EL (cell line): ENCODE results near the gene ADIPOQ.
"Not testable (repeated sequence)": the region's sequence is repeated elsewhere in the genome, so short reads cannot be mapped to it uniquely, and the experiment has no call there.

Experiments
- DNase-seq: peaks from one replicate; pipeline ENCODE4 v3.0.0-alpha.2; 2016

ADIPOQ gene

DNA sequence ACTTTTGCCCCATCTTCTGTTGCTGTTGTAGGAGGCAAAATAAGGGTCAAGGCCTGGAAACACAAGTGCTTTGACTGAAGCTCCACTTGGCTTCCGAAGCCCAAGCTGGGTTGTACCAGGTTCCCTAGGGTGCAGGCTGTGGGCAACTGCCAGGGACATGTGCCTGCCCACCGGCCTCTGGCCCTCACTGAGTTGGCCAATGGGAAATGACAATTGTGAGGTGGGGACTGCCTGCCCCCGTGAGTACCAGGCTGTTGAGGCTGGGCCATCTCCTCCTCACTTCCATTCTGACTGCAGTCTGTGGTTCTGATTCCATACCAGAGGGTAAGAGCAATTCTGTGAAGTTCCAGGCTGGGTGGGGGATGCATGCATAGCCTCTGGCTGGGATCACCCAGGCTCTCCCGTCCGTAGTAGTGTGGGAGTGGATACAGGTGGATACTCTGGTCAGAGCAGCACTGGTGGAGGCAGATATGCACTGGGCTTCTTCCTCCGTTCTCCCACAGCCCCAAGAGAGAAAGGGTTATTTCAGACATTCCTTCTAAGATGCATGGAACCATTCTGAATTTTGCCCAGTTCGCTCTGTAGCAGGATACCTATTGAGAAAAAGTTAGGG lies at the start of gene ADIPOQ:
ADIPOQ (plus strand) TSS at position 285 of the 613 bp plus-strand sequence. CDS start 10,349 bp downstream, outside the sequence.
- no peak for DNase-seq

DNA sequence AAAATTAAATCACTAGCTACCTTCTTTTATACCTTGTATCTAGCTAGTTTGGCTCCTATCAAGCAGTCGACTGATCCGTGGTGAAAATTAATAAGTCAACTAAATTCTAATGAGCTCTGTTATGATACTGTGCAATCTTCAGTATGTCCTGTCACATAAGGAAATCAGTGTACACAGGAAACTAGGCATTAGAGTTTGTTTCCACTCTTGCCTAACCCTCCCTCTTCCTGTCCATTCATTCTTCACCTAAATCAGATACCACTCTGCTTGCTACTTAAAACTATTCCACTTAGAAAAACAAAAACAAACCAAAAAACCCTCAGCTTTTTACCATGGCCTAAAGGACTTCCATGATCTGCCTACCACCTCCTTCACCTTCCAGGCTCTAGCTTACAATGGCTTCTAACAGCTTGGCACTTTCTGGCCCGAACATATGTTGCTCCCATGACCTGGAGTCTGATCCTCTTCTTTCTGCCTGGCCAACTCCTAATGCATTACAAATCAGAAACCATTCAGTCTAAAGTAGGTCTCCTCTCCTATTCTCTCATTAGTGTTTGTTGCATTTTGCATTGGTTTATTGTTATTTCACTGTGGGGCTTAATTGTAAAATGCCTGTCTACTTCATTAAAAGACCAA lies 44.2 kb upstream of the ADIPOQ start:
- no peak for DNase-seq

DNA sequence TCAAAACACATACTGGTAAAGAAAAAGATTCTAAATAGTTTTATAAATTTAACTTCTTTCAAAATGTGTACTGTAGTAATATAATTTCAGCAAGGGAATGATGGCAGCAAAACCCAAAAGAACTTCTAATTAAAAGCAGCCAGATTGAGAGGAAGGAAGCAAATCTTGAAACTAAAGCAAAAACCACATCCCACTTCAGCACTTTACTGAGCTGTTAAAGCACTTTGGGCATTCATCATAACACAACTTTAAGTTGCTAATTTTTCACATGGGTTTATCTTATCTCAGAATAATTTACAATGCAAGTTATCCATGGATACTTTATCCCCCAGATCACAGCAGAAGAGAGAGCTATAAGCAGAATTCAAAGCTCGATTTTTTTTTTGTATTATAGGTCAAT lies 42.2 kb upstream of the ADIPOQ start:
- DNase-seq = no peak

DNA sequence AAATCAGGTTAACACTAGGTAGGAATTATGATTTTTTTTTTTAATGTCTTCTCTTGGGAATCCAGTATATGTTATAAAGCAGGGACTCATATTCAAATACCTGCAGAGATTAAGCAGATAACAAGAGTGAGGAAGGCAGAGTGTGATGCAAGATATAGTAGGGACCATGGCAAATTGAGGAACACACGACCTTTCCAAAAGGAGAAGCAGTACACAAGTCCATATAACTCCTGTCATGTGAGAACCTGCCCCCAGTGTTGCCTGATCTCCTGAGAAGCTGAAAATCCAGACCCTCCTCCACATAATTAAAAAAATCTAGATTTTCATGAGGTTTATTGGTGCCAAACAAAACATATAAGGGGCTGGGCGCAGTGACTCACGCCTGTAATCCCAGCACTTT lies 39.8 kb upstream of the ADIPOQ start:
- DNase-seq = no peak

DNA sequence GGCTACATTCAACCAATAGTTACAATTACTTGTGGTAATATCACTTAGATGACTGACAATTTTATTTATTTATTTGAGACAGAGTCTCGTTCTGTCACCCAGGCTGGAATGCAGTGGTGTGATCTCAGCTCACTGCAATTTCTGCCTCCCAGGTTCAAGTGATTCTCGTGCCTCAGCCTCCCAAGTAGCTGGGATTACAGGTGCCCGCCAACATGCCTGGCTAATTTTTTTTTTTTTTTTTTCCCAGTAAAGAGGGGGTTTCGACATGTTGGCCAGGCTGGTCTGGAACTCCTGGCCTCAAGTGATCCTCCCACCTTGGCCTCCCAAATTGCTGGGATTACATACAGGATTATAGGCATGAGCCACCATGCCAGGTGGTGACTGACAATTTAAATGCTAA lies 39.1 kb upstream of the ADIPOQ start:
- not testable (repeated sequence) for DNase-seq

DNA sequence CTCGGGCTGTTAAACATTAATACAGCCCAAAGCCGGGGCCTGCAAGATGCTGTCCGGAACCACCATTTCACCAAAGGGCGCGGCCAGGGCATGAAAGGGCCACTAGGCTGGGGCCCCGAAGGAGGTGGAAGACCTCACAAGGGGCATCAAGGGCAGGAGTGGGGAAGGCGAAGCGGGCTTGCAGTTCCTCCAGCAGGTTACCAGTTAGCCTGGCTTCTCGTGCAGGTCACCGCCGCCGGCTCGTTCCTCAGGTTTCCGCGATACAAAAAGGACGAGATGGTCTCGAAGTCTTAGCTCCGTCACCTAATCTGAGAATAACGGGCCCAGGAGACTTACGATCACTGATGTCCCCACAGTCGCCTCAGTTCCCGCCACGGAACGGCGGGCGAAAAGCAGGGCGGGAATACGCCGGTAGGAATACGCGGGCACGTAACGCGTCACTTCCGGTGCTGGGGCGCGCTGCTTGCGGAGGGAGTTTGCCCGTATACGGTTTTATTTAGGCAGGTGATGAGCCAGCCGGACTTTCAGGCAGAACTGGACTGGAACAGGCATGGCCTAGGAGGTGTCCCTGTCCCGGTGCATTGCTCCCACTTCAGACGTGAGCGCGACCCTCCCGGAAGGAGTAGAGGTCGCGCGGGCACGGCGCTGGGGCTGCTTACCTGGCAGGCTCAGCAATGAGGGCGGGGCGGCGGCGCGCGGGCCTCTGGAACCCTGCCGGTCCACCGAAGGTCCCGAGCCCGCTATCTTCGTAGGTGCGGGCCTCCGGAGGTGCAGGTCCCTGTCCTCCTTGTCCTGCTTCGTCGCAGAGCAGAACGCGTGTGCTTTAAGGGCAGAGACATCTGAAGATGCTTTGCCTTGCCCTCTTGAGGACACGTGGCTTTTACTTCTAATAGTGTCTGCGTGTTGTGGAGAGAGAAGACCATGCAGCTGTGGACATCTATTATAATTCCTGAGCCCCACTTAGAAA lies 36.1 kb upstream of the ADIPOQ start, which contains the start of gene RFC4:
RFC4 (minus strand) TSS at position 394 of the 967 bp plus-strand sequence. CDS start 1,769 bp downstream, outside the sequence.
- DNase-seq = peak; percentile 76

DNA sequence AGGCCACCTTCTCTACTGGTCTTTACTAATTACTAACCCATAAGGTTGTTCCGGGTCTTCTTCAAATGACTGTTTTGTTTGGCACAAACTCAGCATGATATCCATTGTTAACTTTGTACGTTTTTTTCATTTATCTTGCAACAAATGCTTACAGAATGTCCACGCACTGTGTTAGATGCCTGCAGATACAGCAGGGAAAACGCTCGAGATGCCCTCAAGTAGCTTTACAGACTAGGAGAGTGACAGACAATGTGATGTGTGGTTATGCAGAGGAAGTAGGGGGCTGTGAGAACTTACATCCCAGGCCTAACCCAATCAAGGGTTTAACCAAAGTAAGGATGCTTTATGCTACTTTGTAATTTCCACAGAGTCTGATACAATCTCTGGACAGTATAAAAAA lies 35.3 kb upstream of the ADIPOQ start:
- no peak for DNase-seq

DNA sequence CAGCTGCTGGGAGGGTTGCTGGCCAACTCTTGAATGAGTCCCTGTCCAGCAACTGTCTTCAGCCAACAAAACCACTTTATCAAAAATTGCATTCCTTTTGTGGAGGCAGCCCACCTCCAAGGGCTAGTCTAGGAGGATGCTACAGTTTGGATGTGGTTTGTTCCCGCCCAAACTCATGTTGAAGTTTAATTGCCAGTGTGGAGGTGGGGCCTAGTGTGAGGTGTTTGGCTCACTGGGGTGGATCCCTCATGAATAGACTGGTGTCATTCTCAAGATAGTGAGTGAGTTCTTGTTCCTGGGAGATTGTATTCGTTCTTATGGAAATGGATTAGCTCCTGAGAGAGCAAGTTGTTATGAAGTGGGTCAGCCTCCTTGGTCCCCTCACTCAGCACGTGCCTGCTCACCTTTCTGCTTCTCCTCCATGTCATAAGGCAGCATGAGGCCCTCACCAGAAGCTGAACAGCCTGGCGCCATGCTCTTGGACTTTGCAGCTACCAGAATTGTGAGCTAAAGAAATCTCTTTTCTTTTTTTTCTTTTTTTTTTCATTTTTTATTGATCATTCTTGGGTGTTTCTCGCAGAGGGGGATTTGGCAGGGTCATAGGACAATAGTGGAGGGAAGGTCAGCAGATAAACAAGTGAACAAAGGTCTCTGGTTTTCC lies 32.0 kb upstream of the ADIPOQ start:
- no peak for DNase-seq

DNA sequence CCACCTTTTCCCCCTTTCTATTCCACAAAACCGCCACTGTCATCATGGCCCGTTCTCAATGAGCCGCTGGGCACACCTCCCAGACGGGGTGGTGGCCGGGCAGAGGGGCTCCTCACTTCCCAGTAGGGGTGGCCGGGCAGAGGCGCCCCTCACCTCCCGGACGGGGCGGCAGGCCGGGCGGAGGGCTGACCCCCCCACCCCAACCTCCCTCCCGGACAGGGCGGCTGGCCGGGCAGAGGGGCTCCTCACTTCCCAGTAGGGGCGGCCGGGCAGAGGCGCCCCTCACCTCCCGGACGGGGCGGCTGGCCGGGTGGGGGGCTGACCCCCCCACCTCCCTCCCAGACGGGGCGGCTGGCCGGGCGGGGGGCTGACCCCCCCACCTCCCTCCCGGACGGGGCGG lies 31.2 kb upstream of the ADIPOQ start:
- DNase-seq = not testable (repeated sequence)

DNA sequence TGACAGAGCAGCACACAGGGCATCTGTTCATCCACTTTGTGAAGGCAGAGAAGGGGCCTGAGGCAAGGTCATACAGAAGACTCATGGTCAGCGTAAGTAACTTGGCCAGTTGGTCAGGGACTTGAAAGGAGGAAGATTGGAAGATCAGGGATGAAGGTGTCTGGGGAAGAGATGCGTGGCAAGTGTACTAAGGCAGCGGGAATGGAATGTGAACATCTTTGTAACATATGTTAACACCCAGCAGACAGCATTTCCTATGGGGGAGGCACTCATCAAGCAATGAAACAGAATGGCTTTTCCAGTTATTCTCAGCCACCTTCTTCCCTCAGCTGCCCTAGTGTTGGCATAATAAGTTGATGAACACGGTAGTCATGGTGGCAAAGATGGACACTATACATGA lies 28.4 kb upstream of the ADIPOQ start:
- DNase-seq = peak; percentile 40

DNA sequence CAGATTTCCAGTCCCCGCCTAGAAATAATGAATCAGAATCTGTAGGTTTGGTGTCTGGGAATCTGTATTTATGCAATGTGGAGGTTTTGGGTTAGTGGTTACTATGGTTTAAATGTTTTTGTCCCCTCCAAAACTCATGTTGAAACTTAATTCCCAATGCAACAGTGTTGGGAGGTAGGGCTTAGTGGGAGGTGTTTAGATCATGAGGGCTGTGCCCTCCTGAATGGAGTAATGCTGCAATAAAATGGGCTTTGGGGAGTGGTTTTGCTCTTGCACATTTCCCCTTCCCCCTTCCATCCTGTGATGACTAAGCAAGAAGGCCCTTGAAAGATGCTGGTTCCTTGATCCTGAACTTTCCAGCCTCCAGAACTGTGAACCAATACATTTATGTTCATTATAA lies 27.1 kb upstream of the ADIPOQ start:
- DNase-seq = peak; percentile 88

DNA sequence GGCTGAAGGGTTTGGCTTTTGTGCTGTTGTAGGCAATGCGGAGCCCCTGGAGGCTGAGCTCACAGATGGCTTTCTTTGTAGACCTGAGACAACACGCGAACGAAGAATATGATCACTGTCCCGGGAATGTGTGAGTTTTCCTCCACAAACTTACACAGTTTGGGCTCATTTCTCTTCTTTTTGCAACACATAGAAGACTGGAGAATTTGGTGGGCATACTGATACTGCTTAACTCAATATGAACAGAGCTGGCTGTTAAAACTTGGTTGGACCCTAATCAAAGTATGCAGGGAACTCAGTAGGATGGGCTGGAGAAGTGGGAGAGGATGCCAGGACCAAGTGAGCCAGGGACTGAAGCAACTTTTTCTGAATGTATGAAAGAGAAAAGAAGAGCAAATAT lies 24.0 kb upstream of the ADIPOQ start:
- DNase-seq = no peak

DNA sequence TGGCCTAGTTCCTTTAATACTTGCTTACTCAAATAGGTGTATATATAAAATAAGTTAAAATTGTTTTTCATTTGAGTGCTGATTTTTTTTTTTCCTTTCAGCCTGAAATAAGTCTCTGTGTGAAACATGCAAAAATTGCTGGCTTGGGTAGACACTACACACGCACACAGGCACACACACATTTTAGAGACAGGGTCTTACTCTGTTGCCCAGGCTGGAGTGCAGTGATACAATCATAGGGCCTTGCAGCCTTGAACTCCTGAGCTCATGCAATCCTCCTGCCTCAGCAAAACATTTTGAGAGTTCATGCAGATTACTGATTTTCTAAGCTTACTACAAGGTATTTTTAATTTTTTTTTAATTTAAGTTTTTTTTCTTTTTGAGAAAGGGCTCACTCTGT lies 23.6 kb upstream of the ADIPOQ start:
- DNase-seq = no peak

DNA sequence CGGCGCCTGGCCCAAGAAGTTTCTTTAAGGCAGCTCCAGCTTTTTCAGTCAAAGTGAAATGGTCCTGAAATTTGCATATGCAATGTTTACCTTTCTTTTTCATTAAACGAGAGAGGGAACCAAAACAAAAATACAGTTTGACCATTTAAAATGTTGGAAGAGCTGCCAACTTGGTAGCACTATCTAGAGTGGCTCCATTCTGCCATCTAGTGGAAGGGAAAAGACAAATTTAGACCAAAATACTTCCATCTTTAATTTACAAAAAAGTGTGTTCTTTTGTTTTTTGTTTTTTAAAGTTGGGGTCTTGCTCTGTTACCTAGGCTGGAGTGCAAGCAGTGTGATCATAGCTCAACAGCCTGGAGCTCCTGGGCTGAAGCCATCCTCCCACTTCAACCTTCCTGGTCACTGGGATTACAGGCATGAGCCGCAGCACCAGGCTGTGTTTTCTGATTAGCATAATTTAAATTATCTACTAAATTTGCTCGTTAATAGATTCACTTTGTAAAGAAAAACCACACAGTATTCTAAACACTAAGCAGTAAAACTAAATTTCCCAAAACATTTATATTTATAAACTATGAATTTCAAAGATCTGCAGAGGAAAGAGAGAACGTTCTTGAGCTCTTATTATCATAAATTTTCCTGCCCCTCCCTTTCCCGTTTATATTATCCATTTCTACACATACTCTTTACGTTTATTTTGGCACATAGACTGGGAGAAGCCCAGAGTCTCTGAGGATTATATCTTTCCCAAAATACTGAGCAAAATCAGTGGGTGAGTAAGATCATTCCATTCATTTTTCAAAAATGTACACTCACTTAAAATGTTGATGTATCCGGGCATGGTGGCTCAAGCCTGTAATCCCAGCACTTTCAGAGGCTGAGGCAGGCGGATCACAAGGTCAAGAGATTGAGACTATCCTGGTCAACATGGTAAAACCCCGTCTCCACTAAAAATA lies 20.8 kb upstream of the ADIPOQ start:
- DNase-seq = peak; percentile 81

DNA sequence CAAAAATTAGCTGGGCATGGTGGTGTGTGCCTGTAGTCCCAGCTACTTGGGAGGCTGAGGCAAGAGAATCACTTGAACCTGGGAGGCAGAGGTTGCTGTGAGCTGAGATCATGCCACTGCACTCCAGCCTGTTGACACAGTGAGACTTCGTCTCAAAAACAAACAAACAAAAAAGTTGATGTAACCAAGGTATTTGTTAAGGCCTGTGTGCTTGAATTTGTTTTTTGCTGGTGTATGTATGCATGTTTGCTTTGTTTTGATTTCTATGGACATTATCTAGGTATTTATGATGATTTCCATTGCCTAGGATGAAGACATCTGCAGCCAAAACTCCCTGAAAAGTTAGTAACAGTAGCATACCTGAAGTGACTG lies 20.1 kb upstream of the ADIPOQ start:
- not testable (repeated sequence) for DNase-seq

DNA sequence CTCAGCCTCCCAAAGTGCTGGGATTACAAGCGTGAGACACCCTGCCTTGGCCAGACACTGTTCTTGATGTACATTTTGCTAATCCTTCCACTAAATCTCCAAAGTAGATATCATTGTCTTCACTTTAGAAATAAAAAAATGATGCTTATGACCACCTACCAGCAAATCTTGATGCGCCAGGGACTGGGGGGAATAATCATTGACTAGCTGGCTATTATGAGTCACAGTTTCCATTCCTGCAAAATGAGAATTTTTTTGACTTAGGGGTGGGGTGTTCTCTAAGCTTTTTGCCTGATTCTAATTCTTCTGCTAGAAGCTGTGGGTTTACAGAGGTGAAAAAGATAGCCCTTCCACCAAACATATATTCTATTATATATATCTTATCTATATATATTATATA lies 19.1 kb upstream of the ADIPOQ start:
- peak; percentile 30 for DNase-seq

DNA sequence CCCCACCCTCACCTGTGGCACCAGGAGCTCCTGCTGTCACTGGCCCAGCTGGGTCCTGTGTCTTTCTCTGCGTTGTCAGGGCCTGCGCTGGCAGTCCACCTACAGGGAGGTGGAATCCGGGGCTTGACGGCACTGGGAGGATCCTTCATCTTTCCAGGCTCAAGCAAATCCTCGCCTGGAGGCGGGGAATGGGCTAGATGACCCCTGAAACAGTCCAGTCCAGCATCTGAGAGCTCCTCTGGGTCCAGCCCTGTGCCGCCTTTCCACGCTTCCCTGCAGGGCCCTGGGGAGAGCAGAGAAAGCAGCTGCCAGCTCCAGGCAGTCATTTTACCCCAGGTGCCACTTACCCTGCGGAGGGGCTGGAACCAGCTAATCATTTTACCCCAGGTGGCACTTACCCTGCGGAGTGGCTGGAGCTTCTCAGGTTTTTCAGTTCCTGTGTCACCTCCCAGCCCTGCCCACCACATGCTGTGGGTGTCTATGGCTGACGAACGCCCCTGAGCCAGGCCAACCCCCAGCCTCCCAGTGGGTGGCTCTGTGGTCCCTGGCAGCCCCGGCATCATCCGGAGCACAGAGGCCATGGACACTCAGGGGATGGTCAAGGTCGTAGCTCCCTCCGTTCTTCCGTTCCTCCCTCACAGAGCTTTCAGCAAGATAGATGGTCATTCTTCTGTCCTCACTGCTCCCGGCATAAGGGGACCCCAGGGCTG lies 17.9 kb upstream of the ADIPOQ start:
- DNase-seq = no peak

DNA sequence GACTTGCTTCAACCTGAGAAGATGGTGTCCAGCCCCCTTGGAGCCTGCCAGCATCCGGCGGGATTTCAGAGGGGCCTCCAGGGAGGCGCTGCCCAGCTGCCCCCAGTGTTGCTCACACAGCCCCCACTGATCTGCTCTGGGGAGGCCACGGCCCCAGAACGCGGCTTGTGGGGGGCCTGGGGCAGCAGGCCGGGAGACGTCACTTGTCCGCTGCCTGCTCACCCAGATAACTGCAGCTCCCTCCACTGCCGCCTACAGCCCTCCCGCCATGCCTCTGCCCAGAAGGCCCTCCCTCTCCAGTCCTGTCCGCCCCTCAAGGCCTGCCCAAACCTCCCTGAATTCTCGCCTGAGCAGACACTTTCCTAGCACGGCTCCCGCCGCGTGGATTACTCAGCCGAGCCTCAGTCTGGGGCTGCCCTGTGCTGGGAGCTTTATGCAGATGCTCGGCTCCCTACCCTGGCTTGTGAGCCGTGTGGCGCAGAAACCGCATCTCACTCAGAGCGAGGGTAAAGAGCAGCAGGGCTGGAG lies 17.2 kb upstream of the ADIPOQ start:
- peak; percentile 77 for DNase-seq

DNA sequence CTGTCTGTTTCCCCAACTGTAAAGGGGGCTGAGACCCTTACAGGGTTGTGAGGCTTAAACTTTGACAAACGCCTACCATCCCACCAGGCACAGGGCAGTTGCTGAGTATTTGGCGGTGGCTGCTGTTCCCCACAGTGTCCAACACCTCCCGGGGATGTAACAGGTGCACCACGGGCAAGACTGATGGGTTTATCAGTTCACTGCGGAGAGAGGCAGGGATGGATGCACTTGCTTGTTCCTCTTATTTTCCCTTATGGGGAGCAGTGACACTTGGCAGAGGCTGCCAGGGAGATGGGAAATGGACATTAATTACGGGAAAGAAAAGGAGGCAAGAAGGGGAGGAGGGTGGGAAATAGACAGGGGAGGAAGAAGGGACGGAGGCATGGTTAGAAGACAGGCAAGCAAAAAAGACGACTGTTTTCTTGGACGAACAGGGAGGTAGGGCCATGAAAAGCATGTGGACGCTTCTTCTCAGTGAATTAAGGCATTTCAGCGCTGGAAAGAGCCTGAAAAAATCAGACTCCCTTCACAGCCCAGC lies 16.6 kb upstream of the ADIPOQ start:
- DNase-seq = no peak

DNA sequence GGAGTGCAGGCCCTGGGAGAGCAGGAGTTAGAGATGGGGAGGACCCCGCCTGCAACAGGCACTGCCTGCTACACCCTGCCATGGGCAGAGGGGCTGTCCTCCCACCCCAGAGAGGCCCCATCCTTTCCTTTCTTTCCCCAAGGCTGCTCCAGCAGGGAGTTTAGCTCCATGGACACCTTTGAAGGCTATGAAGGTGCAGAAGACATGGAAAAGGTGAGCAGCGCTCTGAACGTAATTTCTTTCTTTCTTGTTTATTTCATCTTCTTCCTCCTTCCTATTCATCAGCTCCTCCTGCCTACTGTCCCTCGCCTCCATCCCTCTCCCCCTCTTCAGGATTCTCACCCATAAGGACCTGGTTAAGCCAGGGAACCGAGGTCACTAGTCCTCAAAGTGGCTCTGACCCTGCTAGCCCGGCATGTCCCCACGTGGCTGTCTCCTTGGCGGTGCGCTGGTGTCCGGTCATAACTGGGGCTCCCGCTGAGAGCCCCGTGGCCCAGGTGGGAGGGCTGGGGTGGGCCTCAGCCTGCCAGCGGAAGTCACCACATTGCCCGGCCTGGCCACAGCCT lies 16.0 kb upstream of the ADIPOQ start:
- no peak for DNase-seq
